Neural crest cell (in vitro differentiated cells): ENCODE results near the gene BCR. TPM values are rescaled to one million over a fixed set of nuclear protein-coding genes. Genes with fewer than 3 reads are reported as not detected.

ENCODE experiments used
- DNase-seq: peaks from one replicate; pipeline ENCODE4 v3.0.0; 2021; ENCODE audit warnings: low read depth, mixed read lengths, low spot score
- H3K27ac Mint-ChIP-seq: one replicate; pipeline ENCODE4 v1.8.0; 2021; ENCODE audit warnings: mild to moderate bottlenecking, mixed read lengths; ENCODE audit not compliant: unreplicated experiment
- H3K27me3 Mint-ChIP-seq: 2 replicates; pipeline ENCODE4 v1.8.0; 2021; ENCODE audit warnings: low read depth, mild to moderate bottlenecking, mixed read lengths
- H3K36me3 Mint-ChIP-seq: 2 replicates; pipeline ENCODE4 v1.8.0; 2021; ENCODE audit warnings: low read depth, mild to moderate bottlenecking, mixed read lengths
- H3K4me1 Mint-ChIP-seq: 2 replicates; pipeline ENCODE4 v1.8.0; 2021; ENCODE audit warnings: mixed read lengths
- H3K4me3 Mint-ChIP-seq: one replicate; pipeline ENCODE4 v1.8.0; 2021; ENCODE audit warnings: mild to moderate bottlenecking, mixed read lengths
- H3K9me3 Mint-ChIP-seq: 2 replicates; pipeline ENCODE4 v1.8.0; 2021; ENCODE audit warnings: mixed read lengths
- total RNA-seq: library from RNA; stranded (reverse); gene quantifications from 2 replicates; pipeline ENCODE4 v1.2.1, GENCODE V29; 2021
- TF ChIP-seq, protein P1 (sequence below): fragments of 200-600 bp; sonication (generic); conservative IDR thresholded peaks from 2 replicates; pipeline ENCODE4 v1.5.0; 2021; ENCODE audit warnings: antibody characterized with exemption, mild to moderate bottlenecking

Gene BCR
- total RNA-seq, 1 donor from 2014 or later = 54.2 TPM

- H3K36me3 Mint-ChIP-seq = peaks cover 9% of the 10 kb centered on the region
- peak overlapping the region; percentile 88 for H3K4me3 Mint-ChIP-seq
- H3K27me3 Mint-ChIP-seq = peaks cover 16% of the 10 kb centered on the region
- TF ChIP-seq, protein P1, sequence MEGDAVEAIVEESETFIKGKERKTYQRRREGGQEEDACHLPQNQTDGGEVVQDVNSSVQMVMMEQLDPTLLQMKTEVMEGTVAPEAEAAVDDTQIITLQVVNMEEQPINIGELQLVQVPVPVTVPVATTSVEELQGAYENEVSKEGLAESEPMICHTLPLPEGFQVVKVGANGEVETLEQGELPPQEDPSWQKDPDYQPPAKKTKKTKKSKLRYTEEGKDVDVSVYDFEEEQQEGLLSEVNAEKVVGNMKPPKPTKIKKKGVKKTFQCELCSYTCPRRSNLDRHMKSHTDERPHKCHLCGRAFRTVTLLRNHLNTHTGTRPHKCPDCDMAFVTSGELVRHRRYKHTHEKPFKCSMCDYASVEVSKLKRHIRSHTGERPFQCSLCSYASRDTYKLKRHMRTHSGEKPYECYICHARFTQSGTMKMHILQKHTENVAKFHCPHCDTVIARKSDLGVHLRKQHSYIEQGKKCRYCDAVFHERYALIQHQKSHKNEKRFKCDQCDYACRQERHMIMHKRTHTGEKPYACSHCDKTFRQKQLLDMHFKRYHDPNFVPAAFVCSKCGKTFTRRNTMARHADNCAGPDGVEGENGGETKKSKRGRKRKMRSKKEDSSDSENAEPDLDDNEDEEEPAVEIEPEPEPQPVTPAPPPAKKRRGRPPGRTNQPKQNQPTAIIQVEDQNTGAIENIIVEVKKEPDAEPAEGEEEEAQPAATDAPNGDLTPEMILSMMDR = no peak
- H3K27ac Mint-ChIP-seq = no peak overlapping the region
- H3K4me1 Mint-ChIP-seq = peaks cover 41% of the 10 kb centered on the region
- no peaks in the 10 kb centered on the region for H3K9me3 Mint-ChIP-seq
- DNase-seq = no peak
Observed at GRCh38 chr22:23182309-23183060, 2.2 kb downstream of the BCR start.

DNA sequence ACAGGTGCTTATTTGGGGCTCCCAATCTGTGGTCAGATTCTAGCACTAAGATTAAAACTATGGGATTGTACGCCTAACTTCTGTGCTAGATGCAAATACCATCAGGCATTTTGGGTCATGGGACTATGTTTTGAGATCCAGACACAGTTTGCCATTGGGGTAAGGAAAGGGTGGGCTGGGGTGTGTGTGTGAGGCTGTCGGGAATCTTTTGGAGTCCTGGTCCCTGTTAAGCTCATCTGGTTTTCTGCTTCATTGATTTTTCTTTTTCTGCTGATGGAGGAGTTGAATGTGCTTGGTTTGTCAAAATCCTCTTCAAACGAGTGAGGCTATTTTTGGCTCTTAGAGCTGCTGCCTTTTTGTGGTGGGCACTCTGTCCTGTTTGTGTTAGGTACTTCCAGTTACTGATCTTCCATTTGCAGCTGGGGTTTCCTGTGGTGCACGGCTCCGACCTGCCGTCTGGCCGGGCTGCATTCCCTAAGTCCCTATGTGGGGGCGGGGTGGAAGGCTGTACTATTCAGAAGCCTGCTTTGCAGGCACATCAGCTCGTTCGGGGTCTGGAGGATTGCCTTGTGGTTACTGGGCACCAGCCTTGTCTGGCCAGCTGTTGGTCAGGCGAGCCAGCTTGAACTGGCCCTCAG is 2.9 kb downstream of the BCR start:
- DNase-seq = peak; percentile 41
- TF ChIP-seq, protein P1 = no peak
- peaks cover 9% of the 10 kb centered on the region for H3K36me3 Mint-ChIP-seq

DNA sequence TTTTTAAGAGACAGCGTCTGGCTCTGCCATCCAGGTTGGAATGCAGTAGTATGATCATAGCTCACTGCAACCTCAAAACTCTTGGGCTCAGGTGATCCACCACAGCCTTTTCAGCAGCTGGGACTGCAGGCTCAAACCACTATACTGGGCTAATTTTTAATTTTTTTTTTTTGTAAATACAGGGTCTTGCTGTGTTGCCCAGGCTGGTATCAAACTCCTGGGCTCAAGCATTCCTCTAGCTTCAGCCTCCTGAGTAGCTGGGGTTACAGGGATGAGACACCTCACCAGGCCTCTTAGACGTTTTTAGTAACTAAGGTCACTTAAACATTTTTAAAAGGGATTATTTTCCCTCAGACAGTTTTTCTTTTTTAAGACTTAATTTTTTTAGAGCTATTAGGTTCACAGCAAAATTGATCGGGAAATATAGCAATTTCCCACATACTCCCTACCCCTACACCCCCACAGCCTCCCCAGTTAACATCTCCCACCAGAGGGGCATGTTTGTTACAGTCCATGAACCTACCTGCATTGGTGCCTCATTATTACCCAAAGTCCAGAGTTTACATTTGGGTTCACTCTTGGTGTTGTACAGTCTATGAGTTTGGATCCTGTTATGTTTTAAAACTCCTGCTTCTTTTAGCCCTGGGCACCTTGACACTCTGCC is 3.9 kb downstream of the BCR start:
- H3K4me1 Mint-ChIP-seq = peaks cover 46% of the 10 kb centered on the region
- H3K4me3 Mint-ChIP-seq = peak overlapping the region; percentile 85
- H3K36me3 Mint-ChIP-seq = peaks cover 9% of the 10 kb centered on the region
- H3K27ac Mint-ChIP-seq = peak overlapping the region; percentile 68
- no peak for DNase-seq
- H3K27me3 Mint-ChIP-seq = peaks cover 12% of the 10 kb centered on the region
- TF ChIP-seq, protein P1 = no peak
- no peaks in the 10 kb centered on the region for H3K9me3 Mint-ChIP-seq

More for the DNA sequence above, 2.9 kb downstream of the BCR start:
- Mint-ChIP-seq H3K27ac (no peak overlapping the region), H3K9me3 (no peaks in the 10 kb centered on the region), H3K4me3 (peak overlapping the region; percentile 88), H3K4me1 (peaks cover 48% of the 10 kb centered on the region), H3K27me3 (peaks cover 16% of the 10 kb centered on the region)

- Mint-ChIP-seq H3K27me3 (peaks cover 12% of the 10 kb centered on the region), H3K4me1 (peaks cover 48% of the 10 kb centered on the region), H3K27ac (peak overlapping the region; percentile 68), H3K4me3 (peak overlapping the region; percentile 85), H3K9me3 (no peaks in the 10 kb centered on the region), H3K36me3 (peaks cover 9% of the 10 kb centered on the region)
- TF ChIP-seq, protein P1 = no peak
- no peak for DNase-seq
Observed at GRCh38 chr22:23184764-23185113, 4.4 kb downstream of the BCR start.

- Mint-ChIP-seq H3K4me3 (no peak overlapping the region), H3K27me3 (peaks cover 4% of the 10 kb centered on the region), H3K36me3 (peaks cover 6% of the 10 kb centered on the region), H3K27ac (no peak overlapping the region), H3K4me1 (peaks cover 49% of the 10 kb centered on the region), H3K9me3 (no peaks in the 10 kb centered on the region)
- TF ChIP-seq, protein P1 = no peak
- DNase-seq = no peak
Observed at GRCh38 chr22:23187211-23187610, 6.9 kb downstream of the BCR start.
